Duodenal mucosa (tissue), 2 donors: ENCODE results near the gene EVI2A.

Experiments used
- H3K27ac ChIP-seq: one replicate; pipeline ENCODE4 v1.7.0; 2013; ENCODE audit warnings: low read depth, low read length
- H3K27me3 ChIP-seq, 2 donors: one replicate each; pipeline ENCODE4 v1.7.0; 2013; ENCODE audit warnings: low read length in 2 of 2, control low read depth in 1 of 2; ENCODE audit not compliant: insufficient read depth in 2 of 2, control insufficient read depth in 1 of 2
- H3K36me3 ChIP-seq, 2 donors: one replicate each; pipeline ENCODE4 v1.7.0; 2013; ENCODE audit warnings: low read length in 2 of 2, control low read depth in 1 of 2; ENCODE audit not compliant: insufficient read depth in 2 of 2, control insufficient read depth in 1 of 2
- H3K4me1 ChIP-seq, 2 donors: one replicate each; pipeline ENCODE4 v1.7.0; 2013; ENCODE audit warnings: low read length in 2 of 2, control low read depth in 1 of 2; ENCODE audit not compliant: insufficient read depth in 2 of 2, control insufficient read depth in 1 of 2
- H3K4me3 ChIP-seq, 2 donors: one replicate each; pipeline ENCODE4 v1.7.0; 2013; ENCODE audit warnings: low read length in 2 of 2, low read depth in 1 of 2
- H3K9ac ChIP-seq, 2 donors: one replicate each; pipeline ENCODE4 v1.7.0; 2013; ENCODE audit warnings: low read length in 2 of 2, low read depth in 1 of 2
- H3K9me3 ChIP-seq, 2 donors: one replicate each; pipeline ENCODE4 v1.7.0; 2013; ENCODE audit warnings: low read length in 2 of 2, control low read depth in 1 of 2; ENCODE audit not compliant: control insufficient read depth in 1 of 2

The EVI2A gene

GRCh38 chr17:31329221-31329620, 7.8 kb upstream of the EVI2A start:
- H3K27me3 ChIP-seq, result no peaks in the 10 kb centered on the region
- no peaks in the 10 kb centered on the region for H3K4me1 ChIP-seq
- no peaks in the 10 kb centered on the region for H3K9me3 ChIP-seq
- H3K4me3 ChIP-seq, result no peak overlapping the region
- no peak overlapping the region for H3K27ac ChIP-seq
- no peak overlapping the region for H3K9ac ChIP-seq
- H3K36me3 ChIP-seq, result peaks cover 10 to 20% of the 10 kb centered on the region in 2 donors

GRCh38 chr17:31328160-31328535, 6.7 kb upstream of the EVI2A start:
- Histone ChIP-seq H3K4me1 (no peaks in the 10 kb centered on the region), H3K36me3 (peaks cover 10 to 20% of the 10 kb centered on the region in 2 donors), H3K4me3 (no peak overlapping the region), H3K27ac (no peak overlapping the region), H3K9ac (no peak overlapping the region), H3K9me3 (no peaks in the 10 kb centered on the region), H3K27me3 (no peaks in the 10 kb centered on the region)

GRCh38 chr17:31327534-31328159, 6.2 kb upstream of the EVI2A start:
- H3K4me1 ChIP-seq, result no peaks in the 10 kb centered on the region
- no peaks in the 10 kb centered on the region for H3K9me3 ChIP-seq
- no peak overlapping the region for H3K9ac ChIP-seq
- no peaks in the 10 kb centered on the region for H3K27me3 ChIP-seq
- H3K27ac ChIP-seq, result no peak overlapping the region
- peaks cover 10 to 20% of the 10 kb centered on the region in 2 donors for H3K36me3 ChIP-seq
- H3K4me3 ChIP-seq, result no peak overlapping the region

GRCh38 chr17:31323551-31323950, 2.1 kb upstream of the EVI2A start:
- Histone ChIP-seq H3K27me3 (no peaks in the 10 kb centered on the region), H3K36me3 (peaks cover 10 to 17% of the 10 kb centered on the region in 2 donors), H3K27ac (no peak overlapping the region), H3K4me1 (no peaks in the 10 kb centered on the region), H3K4me3 (no peak overlapping the region), H3K9me3 (no peaks in the 10 kb centered on the region), H3K9ac (no peak overlapping the region)

- Histone ChIP-seq H3K9ac (peak overlapping the region in 1 of 2 donors; percentile 67), H3K4me1 (peaks cover 0 to 4% of the 10 kb centered on the region in 2 donors), H3K27me3 (no peaks in the 10 kb centered on the region), H3K36me3 (peaks cover 3 to 10% of the 10 kb centered on the region in 2 donors), H3K9me3 (no peaks in the 10 kb centered on the region), H3K27ac (no peak overlapping the region), H3K4me3 (no peak overlapping the region)
Observed at GRCh38 chr17:31321966-31322365, 544 bp upstream of the EVI2A start.

- peaks cover 2 to 15% of the 10 kb centered on the region in 2 donors for H3K4me1 ChIP-seq
- H3K9me3 ChIP-seq, result no peaks in the 10 kb centered on the region
- H3K27ac ChIP-seq, result peak overlapping the region; percentile 52
- peak overlapping the region in 1 of 2 donors; percentile 67 for H3K9ac ChIP-seq
- peaks cover 1 to 3% of the 10 kb centered on the region in 2 donors for H3K36me3 ChIP-seq
- peak overlapping the region; percentile 48 to 58 for H3K4me3 ChIP-seq
- H3K27me3 ChIP-seq, result no peaks in the 10 kb centered on the region
Observed at GRCh38 chr17:31320791-31321190, 631 bp downstream of the EVI2A start.

GRCh38 chr17:31320241-31320640, 1.2 kb downstream of the EVI2A start:
- H3K36me3 ChIP-seq, result peaks cover 0 to 2% of the 10 kb centered on the region in 2 donors
- no peaks in the 10 kb centered on the region for H3K9me3 ChIP-seq
- peak overlapping the region; percentile 52 for H3K27ac ChIP-seq
- peaks cover 3 to 15% of the 10 kb centered on the region in 2 donors for H3K4me1 ChIP-seq
- peak overlapping the region in 1 of 2 donors; percentile 67 for H3K9ac ChIP-seq
- H3K4me3 ChIP-seq, result peak overlapping the region in 1 of 2 donors; percentile 38
- H3K27me3 ChIP-seq, result no peaks in the 10 kb centered on the region

- Histone ChIP-seq H3K9me3 (no peaks in the 10 kb centered on the region), H3K4me3 (peak overlapping the region; percentile 46 to 55), H3K9ac (peak overlapping the region; percentile 33 to 67), H3K4me1 (peaks cover 3 to 19% of the 10 kb centered on the region in 2 donors), H3K27me3 (no peaks in the 10 kb centered on the region), H3K27ac (peak overlapping the region; percentile 67), H3K36me3 (no peaks in the 10 kb centered on the region)
Observed at GRCh38 chr17:31318851-31319661, 2.4 kb downstream of the EVI2A start.

GRCh38 chr17:31318298-31318801, 3.1 kb downstream of the EVI2A start:
- peaks cover 3 to 19% of the 10 kb centered on the region in 2 donors for H3K4me1 ChIP-seq
- peak overlapping the region; percentile 33 to 67 for H3K9ac ChIP-seq
- no peaks in the 10 kb centered on the region for H3K27me3 ChIP-seq
- H3K36me3 ChIP-seq, result no peaks in the 10 kb centered on the region
- peak overlapping the region; percentile 67 for H3K27ac ChIP-seq
- no peaks in the 10 kb centered on the region for H3K9me3 ChIP-seq
- peak overlapping the region; percentile 46 to 55 for H3K4me3 ChIP-seq

GRCh38 chr17:31314782-31315100, 6.7 kb downstream of the EVI2A start:
- Histone ChIP-seq H3K27me3 (no peaks in the 10 kb centered on the region), H3K36me3 (no peaks in the 10 kb centered on the region), H3K4me3 (no peak overlapping the region), H3K4me1 (peaks cover 3 to 19% of the 10 kb centered on the region in 2 donors), H3K9me3 (no peaks in the 10 kb centered on the region), H3K9ac (no peak overlapping the region), H3K27ac (no peak overlapping the region)
